Measurements from ENCODE around the gene MYL4. TPM values are rescaled to one million over a fixed set of nuclear protein-coding genes. Genes with fewer than 3 reads are reported as not detected.
"Not testable (repeated sequence)": the region's sequence is repeated elsewhere in the genome, so short reads cannot be mapped to it uniquely, and the experiment has no call there.

Gene MYL4
- total RNA-seq, 3 donors from 2014 or later (not counting 1 experiment from before 2014, with no cell fraction given) = 0.33 TPM; not detected in 2

DNA sequence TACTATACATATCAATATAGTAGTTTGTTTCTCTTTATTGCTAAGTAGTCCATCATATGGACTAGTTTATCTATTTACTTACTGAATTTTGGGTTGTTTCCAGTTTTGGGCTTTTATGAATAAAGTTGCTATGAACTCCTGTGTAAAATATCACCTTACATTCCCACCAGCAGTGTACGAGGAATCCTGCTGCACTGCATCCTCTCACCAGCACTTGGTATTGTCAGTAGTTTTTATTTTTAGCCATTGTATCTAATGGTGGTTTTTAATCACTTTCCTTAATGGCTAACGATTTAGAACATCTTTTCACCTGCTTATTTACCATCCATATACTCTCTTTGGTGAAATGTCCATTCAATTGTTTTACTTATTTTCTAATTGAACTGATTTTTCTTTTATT is 44.0 kb upstream of the MYL4 start:
- peaks cover 43% of the 10 kb centered on the region for H3K36me3 ChIP-seq (ENCODE audit: control insufficient read depth, insufficient read depth, low read length)
- no peak overlapping the region for H3K27ac ChIP-seq (ENCODE audit: low read length)
- no peaks in the 10 kb centered on the region for H3K9me3 Mint-ChIP-seq
- peaks cover 12 to 16% of the 10 kb centered on the region in 2 donors for H3K4me1 Mint-ChIP-seq
- no peak overlapping the region for H3K27ac Mint-ChIP-seq
- no peaks in the 10 kb centered on the region for H3K27me3 ChIP-seq (ENCODE audit: control insufficient read depth, insufficient read depth, low read length)
- ATAC-seq = no peak
- H3K4me1 ChIP-seq (ENCODE audit: control insufficient read depth, insufficient read depth, low read length) = no peaks in the 10 kb centered on the region
- TF ChIP-seq, protein P1, sequence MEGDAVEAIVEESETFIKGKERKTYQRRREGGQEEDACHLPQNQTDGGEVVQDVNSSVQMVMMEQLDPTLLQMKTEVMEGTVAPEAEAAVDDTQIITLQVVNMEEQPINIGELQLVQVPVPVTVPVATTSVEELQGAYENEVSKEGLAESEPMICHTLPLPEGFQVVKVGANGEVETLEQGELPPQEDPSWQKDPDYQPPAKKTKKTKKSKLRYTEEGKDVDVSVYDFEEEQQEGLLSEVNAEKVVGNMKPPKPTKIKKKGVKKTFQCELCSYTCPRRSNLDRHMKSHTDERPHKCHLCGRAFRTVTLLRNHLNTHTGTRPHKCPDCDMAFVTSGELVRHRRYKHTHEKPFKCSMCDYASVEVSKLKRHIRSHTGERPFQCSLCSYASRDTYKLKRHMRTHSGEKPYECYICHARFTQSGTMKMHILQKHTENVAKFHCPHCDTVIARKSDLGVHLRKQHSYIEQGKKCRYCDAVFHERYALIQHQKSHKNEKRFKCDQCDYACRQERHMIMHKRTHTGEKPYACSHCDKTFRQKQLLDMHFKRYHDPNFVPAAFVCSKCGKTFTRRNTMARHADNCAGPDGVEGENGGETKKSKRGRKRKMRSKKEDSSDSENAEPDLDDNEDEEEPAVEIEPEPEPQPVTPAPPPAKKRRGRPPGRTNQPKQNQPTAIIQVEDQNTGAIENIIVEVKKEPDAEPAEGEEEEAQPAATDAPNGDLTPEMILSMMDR (IDR thresholded peaks at IDR 0.05) = no peak
- intact Hi-C loops (cut with micrococcal nuclease) = no loop called here
- DNase-seq = no peak
- no peaks in the 10 kb centered on the region for H3K27me3 Mint-ChIP-seq (ENCODE audit: low read depth in 2 of 2)
- H3K36me3 Mint-ChIP-seq = peaks cover 9% of the 10 kb centered on the region
- no peak overlapping the region for H3K4me3 ChIP-seq (ENCODE audit: low read length)
- 100% methylated on average over 1 of the region's 2 CpGs for WGBS (ENCODE audit: insufficient coverage)
- H3K9me3 ChIP-seq (ENCODE audit: control insufficient read depth, insufficient read depth, low read length) = no peaks in the 10 kb centered on the region
- no peak overlapping the region for H3K4me3 Mint-ChIP-seq

DNA sequence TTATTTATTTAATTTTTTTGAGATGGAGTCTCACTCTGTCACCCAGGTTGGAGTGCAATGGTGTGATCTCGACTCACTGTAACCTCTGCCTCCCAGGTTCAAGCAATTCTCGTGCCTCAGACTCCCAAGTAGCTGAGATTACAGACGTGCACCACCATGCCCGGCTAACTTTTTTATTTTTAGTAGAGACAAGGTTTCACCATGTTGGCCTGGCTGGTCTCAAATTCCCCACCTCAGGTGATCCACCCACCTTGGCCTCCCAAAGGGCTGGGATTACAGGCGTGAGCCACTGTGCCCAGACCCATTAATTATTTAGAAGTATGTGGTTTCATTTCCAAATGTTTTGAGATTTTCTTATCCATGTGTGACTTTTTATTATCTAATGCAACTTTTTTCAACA is 42.3 kb upstream of the MYL4 start:
- peaks cover 11 to 21% of the 10 kb centered on the region in 2 donors for H3K4me1 Mint-ChIP-seq
- ATAC-seq; H3K36me3 Mint-ChIP-seq; H3K4me3 Mint-ChIP-seq; H3K27ac ChIP-seq (ENCODE audit: low read length); intact Hi-C loops (cut with micrococcal nuclease); H3K27me3 Mint-ChIP-seq (ENCODE audit: low read depth in 2 of 2); H3K27ac Mint-ChIP-seq; H3K9me3 ChIP-seq (ENCODE audit: control insufficient read depth, insufficient read depth, low read length); H3K4me3 ChIP-seq (ENCODE audit: low read length); DNase-seq; H3K27me3 ChIP-seq (ENCODE audit: control insufficient read depth, insufficient read depth, low read length); H3K4me1 ChIP-seq (ENCODE audit: control insufficient read depth, insufficient read depth, low read length); H3K9me3 Mint-ChIP-seq: not testable (repeated sequence)
- H3K36me3 ChIP-seq (ENCODE audit: control insufficient read depth, insufficient read depth, low read length) = peaks cover 52% of the 10 kb centered on the region
- 86% methylated on average over 4 of the region's 5 CpGs for WGBS (ENCODE audit: insufficient coverage)

DNA sequence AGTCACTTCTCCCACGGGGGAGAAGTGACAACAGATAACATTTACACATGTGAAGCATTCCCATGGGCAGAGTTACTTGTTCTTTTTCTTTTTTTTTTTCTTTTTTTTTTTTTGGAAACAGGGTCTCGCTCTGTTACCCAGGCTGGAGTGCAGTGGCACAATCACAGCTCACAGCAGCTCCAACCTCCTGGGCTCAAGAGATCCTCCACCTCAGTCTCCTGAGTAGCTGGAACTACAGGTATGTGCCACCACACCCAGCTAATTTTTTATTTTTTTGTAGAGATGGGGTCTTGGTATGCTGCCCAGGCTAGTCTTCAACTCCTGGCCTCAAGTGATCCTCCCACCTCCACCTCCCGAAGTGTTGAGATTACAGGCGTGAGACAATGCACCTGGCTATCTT is 40.3 kb upstream of the MYL4 start:
- 100% methylated on average over 4 of the region's 4 CpGs for WGBS (ENCODE audit: insufficient coverage)
- H3K36me3 ChIP-seq (ENCODE audit: control insufficient read depth, insufficient read depth, low read length) = peaks cover 51% of the 10 kb centered on the region
- H3K9me3 Mint-ChIP-seq; H3K4me3 ChIP-seq (ENCODE audit: low read length); H3K9me3 ChIP-seq (ENCODE audit: control insufficient read depth, insufficient read depth, low read length); H3K4me1 ChIP-seq (ENCODE audit: control insufficient read depth, insufficient read depth, low read length); ATAC-seq; H3K36me3 Mint-ChIP-seq; intact Hi-C loops (cut with micrococcal nuclease); H3K27me3 Mint-ChIP-seq (ENCODE audit: low read depth in 2 of 2); DNase-seq; H3K27me3 ChIP-seq (ENCODE audit: control insufficient read depth, insufficient read depth, low read length); H3K27ac Mint-ChIP-seq; H3K27ac ChIP-seq (ENCODE audit: low read length); H3K4me3 Mint-ChIP-seq: not testable (repeated sequence)
- peaks cover 6 to 22% of the 10 kb centered on the region in 2 donors for H3K4me1 Mint-ChIP-seq

DNA sequence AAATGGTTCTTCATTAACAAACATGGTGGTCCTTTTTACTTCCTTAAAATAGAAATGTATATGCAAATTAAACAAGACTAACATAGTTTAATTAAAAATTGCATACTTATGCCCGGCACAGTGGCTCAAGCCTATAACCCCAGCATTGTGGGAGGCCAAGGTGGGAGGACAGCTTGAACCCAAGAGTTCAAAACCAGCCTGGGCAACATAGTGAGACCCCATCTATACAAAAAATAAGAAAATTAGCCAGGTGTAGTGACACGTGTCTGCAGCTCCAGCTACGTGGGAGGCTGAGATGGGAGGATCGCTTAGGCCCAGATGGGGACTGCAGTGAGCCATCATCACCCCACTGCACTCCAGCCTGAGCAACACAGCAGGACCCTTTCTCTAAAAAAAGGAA is 38.4 kb upstream of the MYL4 start:
- Histone ChIP-seq H3K36me3 (ENCODE audit: control insufficient read depth, insufficient read depth, low read length) (peaks cover 50% of the 10 kb centered on the region), H3K9me3 (ENCODE audit: control insufficient read depth, insufficient read depth, low read length) (no peaks in the 10 kb centered on the region), H3K27ac (ENCODE audit: low read length) (no peak overlapping the region), H3K4me1 (ENCODE audit: control insufficient read depth, insufficient read depth, low read length) (no peaks in the 10 kb centered on the region), H3K4me3 (ENCODE audit: low read length) (no peak overlapping the region), H3K27me3 (ENCODE audit: control insufficient read depth, insufficient read depth, low read length) (no peaks in the 10 kb centered on the region)
- no peak for DNase-seq
- TF ChIP-seq, protein P1 (IDR thresholded peaks at IDR 0.05) = no peak
- 89% methylated on average over 4 of the region's 4 CpGs for WGBS (ENCODE audit: insufficient coverage)
- ATAC-seq = no peak
- peaks cover 17 to 30% of the 10 kb centered on the region in 2 donors for H3K4me1 Mint-ChIP-seq
- H3K4me3 Mint-ChIP-seq = no peak overlapping the region
- H3K9me3 Mint-ChIP-seq = no peaks in the 10 kb centered on the region
- H3K36me3 Mint-ChIP-seq = peaks cover 9% of the 10 kb centered on the region
- no peak overlapping the region for H3K27ac Mint-ChIP-seq
- H3K27me3 Mint-ChIP-seq (ENCODE audit: low read depth in 2 of 2) = no peaks in the 10 kb centered on the region
- intact Hi-C loops (cut with micrococcal nuclease) = no loop called here

All from natural killer cell (primary cell).